ENCODE measurements around the gene PLPP3.

GRCh38 chr1:56448529-56449300 is 130.6 kb downstream of the PLPP3 start:
- TF ChIP-seq CTCF (IDR thresholded peaks at IDR 0.05): no peak
- TF ChIP-seq POLR2AphosphoS5 (IDR thresholded peaks at IDR 0.05): no peak
- no peak for TF ChIP-seq POLR2A (IDR thresholded peaks at IDR 0.05)

Measured in suprapubic skin (tissue), 4 donors.